ENCODE measurements around the gene CHRNA1.

GRCh38 chr2:174740721-174741120 is 23.6 kb downstream of the CHRNA1 start:
- TF ChIP-seq CTCF (IDR thresholded peaks at IDR 0.05; ENCODE audit: low read depth, low read length, poor library complexity, severe bottlenecking) (no peak), EZH2phosphoT487 (IDR thresholded peaks at IDR 0.05; ENCODE audit: borderline replicate concordance, low read length) (no peak)

Data from DOHH2 (cell line).